HG03521 (cell line): Measurements from ENCODE around the gene BCAS3.

Source experiments
- ATAC-seq: cut with Tn5 transposase; IDR thresholded peaks from one replicate; pipeline ENCODE4 v1.9.1; 2021; ENCODE audit warnings: mild to moderate bottlenecking, moderate library complexity; ENCODE audit not compliant: unreplicated experiment

BCAS3 gene

DNA sequence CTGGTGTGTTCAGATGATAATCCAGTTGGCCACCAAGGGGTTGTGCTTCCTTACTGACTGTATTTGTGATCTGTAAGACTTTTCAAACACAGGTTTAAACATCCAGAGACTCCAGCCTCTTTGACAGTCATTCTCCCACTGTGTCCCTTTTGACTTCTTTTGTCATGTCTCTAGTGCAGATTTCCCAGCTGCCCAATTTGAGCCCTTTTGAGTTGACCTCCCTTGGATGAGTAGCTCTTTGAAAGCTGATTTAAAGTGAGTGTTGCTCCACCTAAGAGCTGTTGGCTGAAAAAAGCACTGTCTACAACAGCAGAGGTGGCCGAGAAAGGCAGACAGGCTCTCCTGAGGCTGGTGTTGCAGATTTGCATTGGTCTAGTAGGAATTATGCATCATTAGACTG lies 533.6 kb downstream of the BCAS3 start:
- ATAC-seq: no peak

DNA sequence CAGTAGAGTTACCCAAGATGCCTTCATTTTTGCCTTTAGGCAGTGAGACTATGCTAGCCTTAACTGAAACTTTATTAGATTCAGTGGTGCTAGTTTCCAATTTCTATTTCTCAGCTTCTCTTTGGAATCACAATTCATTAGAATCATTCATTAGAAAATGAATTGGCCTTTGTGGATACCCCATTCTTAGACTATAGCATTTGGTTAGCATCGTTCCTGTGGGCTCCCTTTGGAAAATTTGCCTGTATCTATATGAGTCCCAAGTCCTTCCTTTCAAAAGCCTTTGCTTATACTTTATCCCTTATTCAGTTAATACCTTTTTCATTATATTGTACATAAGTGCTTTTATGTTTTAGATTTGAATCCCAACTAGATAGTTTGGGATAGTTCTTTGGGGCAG lies 535.0 kb downstream of the BCAS3 start:
- ATAC-seq: no peak

DNA sequence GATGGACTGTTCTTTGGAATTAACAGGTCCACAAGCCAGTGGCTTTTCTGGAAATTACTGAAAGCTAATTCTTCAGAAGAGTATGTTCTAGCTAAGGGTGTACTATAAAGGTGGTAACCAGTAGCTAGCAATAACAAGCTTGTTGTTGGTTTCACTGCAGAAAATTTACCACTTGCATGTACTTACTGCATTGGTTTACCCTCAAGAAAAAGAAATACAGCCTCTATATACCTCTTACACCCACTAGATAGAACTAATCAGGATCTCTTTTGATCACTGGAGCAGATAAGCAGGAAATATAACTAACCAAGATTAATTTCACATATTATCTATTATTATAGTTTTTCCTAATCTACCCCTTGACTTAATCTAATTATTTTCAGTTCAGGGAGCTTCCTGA lies 537.1 kb downstream of the BCAS3 start:
- ATAC-seq: no peak

GRCh38 chr17:61216066-61216465 lies 538.4 kb downstream of the BCAS3 start:
- no peak for ATAC-seq

DNA sequence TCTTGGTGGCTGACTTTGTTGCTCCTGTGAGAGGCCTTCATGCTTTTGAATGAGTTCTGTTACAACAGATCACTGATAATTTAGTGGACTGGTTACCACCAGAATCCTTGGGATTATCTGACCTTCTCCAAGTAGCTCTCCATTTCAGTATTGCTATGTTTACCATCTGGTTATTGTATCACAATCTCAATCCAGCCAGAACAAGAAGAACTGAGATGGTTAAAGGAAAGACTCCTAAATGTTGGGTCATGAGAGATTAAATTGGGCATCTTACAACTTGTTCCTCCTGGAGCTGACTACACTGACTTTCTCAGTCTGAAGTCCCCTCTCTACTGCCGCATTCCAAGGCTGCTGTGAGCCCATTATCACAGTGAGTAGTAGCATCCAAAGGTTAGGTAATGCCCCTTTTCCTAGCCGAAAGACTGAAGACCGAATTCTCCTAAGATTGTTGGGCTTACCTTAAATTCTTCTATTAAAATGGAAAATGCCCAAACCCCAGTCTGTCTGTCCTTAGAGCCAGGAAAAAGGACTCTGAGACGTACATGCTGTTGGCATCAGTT lies 540.3 kb downstream of the BCAS3 start:
- no peak for ATAC-seq

DNA sequence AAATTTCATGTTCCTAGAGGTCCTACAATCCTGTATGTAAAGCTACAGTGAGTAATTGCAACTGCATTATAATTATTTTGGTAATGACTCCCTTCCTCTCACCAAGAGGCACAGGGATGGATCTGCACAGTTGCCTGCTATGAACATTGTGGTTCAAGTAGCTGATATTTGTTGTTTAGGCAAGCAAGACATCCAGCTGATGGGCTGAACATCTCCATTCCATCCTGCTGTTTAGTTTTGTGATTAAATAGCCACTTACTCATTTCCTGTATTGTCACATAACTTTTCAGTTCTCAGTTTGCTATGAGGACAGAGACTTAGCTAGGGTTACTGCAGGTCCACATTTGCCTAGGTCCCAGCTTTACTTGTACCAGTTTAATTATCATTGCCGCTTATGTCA lies 540.8 kb downstream of the BCAS3 start:
- no peak for ATAC-seq

DNA sequence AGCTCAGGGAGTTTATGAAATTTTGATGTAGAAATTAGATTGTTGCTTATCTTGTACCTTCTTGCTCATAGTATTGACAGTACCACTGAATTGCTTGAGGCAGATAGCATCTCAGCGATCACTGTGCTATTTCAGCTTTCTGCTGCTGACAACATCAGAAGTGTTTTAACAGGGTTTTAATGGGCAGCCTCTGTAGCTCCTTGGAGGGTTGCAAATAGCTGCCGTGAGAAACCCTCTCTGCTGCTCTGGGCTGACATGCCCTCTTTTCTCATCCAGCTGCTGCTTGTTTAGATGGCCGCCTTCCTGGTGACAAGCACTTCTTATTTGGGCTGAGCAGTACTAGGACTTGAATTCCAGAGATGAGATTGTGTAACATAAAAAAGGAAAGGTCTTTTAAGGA lies 541.8 kb downstream of the BCAS3 start:
- ATAC-seq: no peak

GRCh38 chr17:61221181-61221580 lies 543.5 kb downstream of the BCAS3 start:
- no peak for ATAC-seq

DNA sequence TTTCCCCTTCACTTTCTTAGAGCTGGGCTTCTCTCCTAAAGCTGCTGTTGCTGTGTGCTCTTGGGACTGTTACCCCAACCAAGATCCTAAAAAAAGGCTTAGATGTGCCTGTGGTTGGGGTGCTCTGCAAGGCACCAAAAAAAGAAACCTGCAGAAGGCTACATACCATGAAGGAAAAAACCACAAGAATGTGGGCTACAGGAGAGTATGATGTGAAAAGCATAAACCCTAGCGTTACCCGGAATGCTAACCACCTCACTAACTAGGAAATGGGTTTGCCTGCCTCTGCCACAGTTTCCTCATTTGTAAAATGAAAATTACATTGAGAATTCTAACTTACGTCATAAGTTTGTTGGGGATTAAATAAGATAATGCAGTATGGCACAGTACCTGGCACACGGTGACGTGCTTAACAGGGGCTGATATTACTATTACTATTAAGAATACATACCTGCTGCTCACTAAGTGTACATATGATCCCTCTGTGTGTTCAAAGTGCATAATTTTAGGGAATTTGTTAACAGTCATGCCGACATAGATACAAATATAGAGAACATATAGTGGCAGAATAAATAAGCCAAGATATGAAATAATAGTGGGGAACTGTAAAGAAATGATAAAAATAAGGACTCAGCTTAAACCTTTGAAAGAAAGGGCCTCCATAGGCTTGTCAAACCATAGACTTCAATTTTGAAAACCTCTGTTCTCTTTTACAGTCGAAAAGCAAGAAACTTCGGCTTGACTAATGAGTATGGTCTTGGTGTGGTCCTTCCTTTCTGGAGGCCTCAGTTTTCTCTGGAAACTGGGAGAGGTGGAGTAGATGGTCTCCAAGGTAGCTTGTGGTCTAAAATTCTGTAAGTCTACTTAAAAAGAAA lies 544.2 kb downstream of the BCAS3 start:
- no peak for ATAC-seq

- ATAC-seq: no peak
Observed at GRCh38 chr17:61223725-61224124, 546.1 kb downstream of the BCAS3 start.

DNA sequence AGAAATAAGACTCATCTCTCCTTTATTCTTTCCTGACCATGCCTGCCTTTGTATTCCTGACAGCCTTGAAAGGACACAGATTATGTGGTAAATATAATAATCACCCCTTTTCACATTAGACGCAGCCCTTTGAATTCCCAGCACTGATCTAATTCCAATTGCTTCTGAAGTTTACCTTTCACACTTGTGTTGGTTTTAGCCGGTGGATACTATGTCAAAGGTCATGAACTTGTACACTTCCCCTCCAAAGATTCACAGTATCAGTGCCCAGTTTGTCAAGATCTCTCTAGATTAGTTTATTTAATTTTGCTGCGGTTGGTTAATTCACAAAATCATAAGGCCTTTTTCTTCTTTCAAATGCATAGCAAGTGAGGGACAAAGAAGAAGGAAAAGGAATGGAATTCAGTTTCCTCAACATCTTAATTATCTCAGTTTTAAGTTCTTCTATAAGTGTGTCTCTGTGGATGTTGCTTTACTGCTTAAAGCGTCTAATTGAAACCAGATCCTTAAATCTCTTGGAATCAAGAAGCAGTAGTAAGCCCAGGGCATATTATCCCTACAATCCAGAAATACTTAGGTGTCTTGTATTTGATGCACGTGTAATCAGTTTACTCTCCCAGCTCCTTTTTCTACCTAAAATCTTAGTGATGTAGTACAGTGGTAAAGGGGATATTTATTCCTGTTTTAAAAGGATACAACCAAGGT lies 547.7 kb downstream of the BCAS3 start:
- ATAC-seq: no peak

DNA sequence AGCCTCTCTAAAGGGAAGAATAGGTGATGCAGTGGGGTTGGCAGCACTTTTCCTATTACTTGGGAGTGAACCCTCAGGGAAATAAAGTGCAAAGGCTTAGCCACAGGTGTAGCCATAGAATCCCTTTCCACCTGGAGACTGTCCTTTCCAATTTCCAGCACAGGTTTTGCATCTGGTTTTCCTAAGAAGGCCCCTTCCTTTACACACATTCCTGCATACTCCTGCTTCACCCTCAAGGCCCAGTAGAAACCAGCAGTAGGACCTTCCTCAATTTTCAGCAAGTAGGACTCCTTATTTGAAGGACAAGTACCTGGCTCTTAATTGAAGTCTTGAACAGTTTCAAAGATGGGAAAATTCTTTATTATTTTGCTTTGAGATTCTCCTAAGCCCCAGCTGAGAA lies 550.2 kb downstream of the BCAS3 start:
- ATAC-seq: no peak

- ATAC-seq: no peak
Observed at GRCh38 chr17:61230461-61230860, 552.8 kb downstream of the BCAS3 start.

- no peak for ATAC-seq
Observed at GRCh38 chr17:61230972-61231820, 553.5 kb downstream of the BCAS3 start.

GRCh38 chr17:61232871-61233270 lies 555.2 kb downstream of the BCAS3 start:
- no peak for ATAC-seq

GRCh38 chr17:61233991-61234750 lies 556.5 kb downstream of the BCAS3 start:
- ATAC-seq: no peak

- ATAC-seq: no peak
Observed at GRCh38 chr17:61235001-61235826, 557.6 kb downstream of the BCAS3 start.

GRCh38 chr17:61235827-61236197 lies 558.2 kb downstream of the BCAS3 start:
- ATAC-seq: no peak

GRCh38 chr17:61237275-61237674 lies 559.6 kb downstream of the BCAS3 start:
- no peak for ATAC-seq
